ENCODE measurements around the gene SLC15A1.

Gene SLC15A1

GRCh38 chr13:98681049-98681448 is 71.4 kb downstream of the SLC15A1 start:
- no peak overlapping the region for H3K9ac ChIP-seq (ENCODE audit: low read length)
- no peaks in the 10 kb centered on the region for H3K4me1 ChIP-seq (ENCODE audit: control insufficient read depth, insufficient read depth, low read length)
- no peaks in the 10 kb centered on the region for H3K9me3 ChIP-seq (ENCODE audit: control insufficient read depth, low read length)
- H3K27me3 ChIP-seq (ENCODE audit: control insufficient read depth, insufficient read depth, low read length): no peaks in the 10 kb centered on the region
- no peaks in the 10 kb centered on the region for H3K36me3 ChIP-seq (ENCODE audit: control insufficient read depth, insufficient read depth, low read length)
- H3K4me3 ChIP-seq (ENCODE audit: low read length): no peak overlapping the region

- Histone ChIP-seq H3K36me3 (ENCODE audit: control insufficient read depth, insufficient read depth, low read length) (no peaks in the 10 kb centered on the region), H3K4me1 (ENCODE audit: control insufficient read depth, insufficient read depth, low read length) (no peaks in the 10 kb centered on the region), H3K4me3 (ENCODE audit: low read length) (no peak overlapping the region), H3K9ac (ENCODE audit: low read length) (no peak overlapping the region), H3K27me3 (ENCODE audit: control insufficient read depth, insufficient read depth, low read length) (no peaks in the 10 kb centered on the region), H3K9me3 (ENCODE audit: control insufficient read depth, low read length) (no peaks in the 10 kb centered on the region)
These were observed 73.7 kb downstream of the SLC15A1 start for GRCh38 chr13:98678741-98679140.

GRCh38 chr13:98677398-98677797 is 75.1 kb downstream of the SLC15A1 start:
- H3K4me3 ChIP-seq (ENCODE audit: low read length): no peak overlapping the region
- no peaks in the 10 kb centered on the region for H3K9me3 ChIP-seq (ENCODE audit: control insufficient read depth, low read length)
- H3K27me3 ChIP-seq (ENCODE audit: control insufficient read depth, insufficient read depth, low read length): no peaks in the 10 kb centered on the region
- no peaks in the 10 kb centered on the region for H3K36me3 ChIP-seq (ENCODE audit: control insufficient read depth, insufficient read depth, low read length)
- H3K9ac ChIP-seq (ENCODE audit: low read length): no peak overlapping the region
- H3K4me1 ChIP-seq (ENCODE audit: control insufficient read depth, insufficient read depth, low read length): peaks cover 12% of the 10 kb centered on the region

GRCh38 chr13:98676239-98676638 is 76.2 kb downstream of the SLC15A1 start:
- Histone ChIP-seq H3K4me1 (ENCODE audit: control insufficient read depth, insufficient read depth, low read length) (peaks cover 13% of the 10 kb centered on the region), H3K9ac (ENCODE audit: low read length) (no peak overlapping the region), H3K4me3 (ENCODE audit: low read length) (no peak overlapping the region)

GRCh38 chr13:98675837-98676236 is 76.6 kb downstream of the SLC15A1 start:
- Histone ChIP-seq H3K4me1 (ENCODE audit: control insufficient read depth, insufficient read depth, low read length) (peaks cover 13% of the 10 kb centered on the region), H3K27me3 (ENCODE audit: control insufficient read depth, insufficient read depth, low read length) (no peaks in the 10 kb centered on the region), H3K36me3 (ENCODE audit: control insufficient read depth, insufficient read depth, low read length) (no peaks in the 10 kb centered on the region), H3K9ac (ENCODE audit: low read length) (no peak overlapping the region), H3K9me3 (ENCODE audit: control insufficient read depth, low read length) (no peaks in the 10 kb centered on the region), H3K4me3 (ENCODE audit: low read length) (no peak overlapping the region)

More at GRCh38 chr13:98676239-98676638, 76.2 kb downstream of the SLC15A1 start:
- no peaks in the 10 kb centered on the region for H3K36me3 ChIP-seq (ENCODE audit: control insufficient read depth, insufficient read depth, low read length)
- no peaks in the 10 kb centered on the region for H3K9me3 ChIP-seq (ENCODE audit: control insufficient read depth, low read length)
- H3K27me3 ChIP-seq (ENCODE audit: control insufficient read depth, insufficient read depth, low read length): no peaks in the 10 kb centered on the region

GRCh38 chr13:98675066-98675465 is 77.4 kb downstream of the SLC15A1 start:
- H3K4me3 ChIP-seq (ENCODE audit: low read length): no peak overlapping the region
- H3K27me3 ChIP-seq (ENCODE audit: control insufficient read depth, insufficient read depth, low read length): no peaks in the 10 kb centered on the region
- H3K4me1 ChIP-seq (ENCODE audit: control insufficient read depth, insufficient read depth, low read length): peaks cover 13% of the 10 kb centered on the region
- no peak overlapping the region for H3K9ac ChIP-seq (ENCODE audit: low read length)
- no peaks in the 10 kb centered on the region for H3K9me3 ChIP-seq (ENCODE audit: control insufficient read depth, low read length)
- no peaks in the 10 kb centered on the region for H3K36me3 ChIP-seq (ENCODE audit: control insufficient read depth, insufficient read depth, low read length)

- Histone ChIP-seq H3K27me3 (ENCODE audit: control insufficient read depth, insufficient read depth, low read length) (no peaks in the 10 kb centered on the region), H3K4me3 (ENCODE audit: low read length) (peak overlapping the region; percentile 12), H3K9ac (ENCODE audit: low read length) (peak overlapping the region; percentile 40), H3K4me1 (ENCODE audit: control insufficient read depth, insufficient read depth, low read length) (peaks cover 13% of the 10 kb centered on the region), H3K9me3 (ENCODE audit: control insufficient read depth, low read length) (no peaks in the 10 kb centered on the region), H3K36me3 (ENCODE audit: control insufficient read depth, insufficient read depth, low read length) (no peaks in the 10 kb centered on the region)
These were observed 79.4 kb downstream of the SLC15A1 start for GRCh38 chr13:98672947-98673613.

- Histone ChIP-seq H3K4me3 (ENCODE audit: low read length) (no peak overlapping the region), H3K9ac (ENCODE audit: low read length) (no peak overlapping the region), H3K4me1 (ENCODE audit: control insufficient read depth, insufficient read depth, low read length) (peaks cover 9% of the 10 kb centered on the region), H3K27me3 (ENCODE audit: control insufficient read depth, insufficient read depth, low read length) (no peaks in the 10 kb centered on the region), H3K36me3 (ENCODE audit: control insufficient read depth, insufficient read depth, low read length) (no peaks in the 10 kb centered on the region), H3K9me3 (ENCODE audit: control insufficient read depth, low read length) (no peaks in the 10 kb centered on the region)
These were observed 84.3 kb downstream of the SLC15A1 start for GRCh38 chr13:98668155-98668554.

GRCh38 chr13:98665638-98665995 is 86.9 kb downstream of the SLC15A1 start:
- H3K27me3 ChIP-seq (ENCODE audit: control insufficient read depth, insufficient read depth, low read length): no peaks in the 10 kb centered on the region
- H3K4me1 ChIP-seq (ENCODE audit: control insufficient read depth, insufficient read depth, low read length): no peaks in the 10 kb centered on the region
- no peaks in the 10 kb centered on the region for H3K9me3 ChIP-seq (ENCODE audit: control insufficient read depth, low read length)
- H3K4me3 ChIP-seq (ENCODE audit: low read length): no peak overlapping the region
- H3K9ac ChIP-seq (ENCODE audit: low read length): no peak overlapping the region
- no peaks in the 10 kb centered on the region for H3K36me3 ChIP-seq (ENCODE audit: control insufficient read depth, insufficient read depth, low read length)

GRCh38 chr13:98664924-98665637 is 87.4 kb downstream of the SLC15A1 start:
- Histone ChIP-seq H3K9me3 (ENCODE audit: control insufficient read depth, low read length) (no peaks in the 10 kb centered on the region), H3K4me3 (ENCODE audit: low read length) (no peak overlapping the region), H3K4me1 (ENCODE audit: control insufficient read depth, insufficient read depth, low read length) (no peaks in the 10 kb centered on the region), H3K9ac (ENCODE audit: low read length) (no peak overlapping the region), H3K27me3 (ENCODE audit: control insufficient read depth, insufficient read depth, low read length) (no peaks in the 10 kb centered on the region), H3K36me3 (ENCODE audit: control insufficient read depth, insufficient read depth, low read length) (no peaks in the 10 kb centered on the region)

GRCh38 chr13:98664510-98664909 is 88.0 kb downstream of the SLC15A1 start:
- no peak overlapping the region for H3K4me3 ChIP-seq (ENCODE audit: low read length)
- H3K36me3 ChIP-seq (ENCODE audit: control insufficient read depth, insufficient read depth, low read length): no peaks in the 10 kb centered on the region
- no peaks in the 10 kb centered on the region for H3K4me1 ChIP-seq (ENCODE audit: control insufficient read depth, insufficient read depth, low read length)
- H3K27me3 ChIP-seq (ENCODE audit: control insufficient read depth, insufficient read depth, low read length): no peaks in the 10 kb centered on the region
- no peaks in the 10 kb centered on the region for H3K9me3 ChIP-seq (ENCODE audit: control insufficient read depth, low read length)
- H3K9ac ChIP-seq (ENCODE audit: low read length): no peak overlapping the region

- H3K4me1 ChIP-seq (ENCODE audit: control insufficient read depth, insufficient read depth, low read length): no peaks in the 10 kb centered on the region
These were observed 88.4 kb downstream of the SLC15A1 start for GRCh38 chr13:98664047-98664446.

More at GRCh38 chr13:98664047-98664446, 88.4 kb downstream of the SLC15A1 start:
- Histone ChIP-seq H3K36me3 (ENCODE audit: control insufficient read depth, insufficient read depth, low read length) (no peaks in the 10 kb centered on the region), H3K9ac (ENCODE audit: low read length) (no peak overlapping the region), H3K9me3 (ENCODE audit: control insufficient read depth, low read length) (no peaks in the 10 kb centered on the region), H3K27me3 (ENCODE audit: control insufficient read depth, insufficient read depth, low read length) (no peaks in the 10 kb centered on the region), H3K4me3 (ENCODE audit: low read length) (no peak overlapping the region)
